ENCODE data around the gene AP4S1.

DNA sequence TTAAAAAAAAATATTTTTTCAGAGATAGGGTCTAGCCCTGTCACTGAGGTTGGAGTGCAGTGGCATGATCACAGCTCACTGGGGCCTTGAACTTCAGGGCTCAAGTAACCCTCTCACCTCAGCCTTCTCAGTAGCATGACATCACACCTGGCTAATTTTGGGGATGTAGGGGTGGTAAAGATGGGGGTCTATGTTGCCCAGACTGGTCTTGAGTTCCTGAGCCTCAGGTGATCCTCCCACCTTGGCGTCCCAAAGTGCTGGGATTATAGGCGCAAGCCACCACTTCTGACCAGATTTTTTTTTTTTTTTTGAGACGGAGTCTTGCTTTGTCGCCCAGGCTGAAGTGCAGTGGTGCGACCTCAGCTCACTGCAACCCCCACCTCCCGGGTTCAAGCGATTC is 101.2 kb downstream of the AP4S1 start:
- TF ChIP-seq, protein P1, sequence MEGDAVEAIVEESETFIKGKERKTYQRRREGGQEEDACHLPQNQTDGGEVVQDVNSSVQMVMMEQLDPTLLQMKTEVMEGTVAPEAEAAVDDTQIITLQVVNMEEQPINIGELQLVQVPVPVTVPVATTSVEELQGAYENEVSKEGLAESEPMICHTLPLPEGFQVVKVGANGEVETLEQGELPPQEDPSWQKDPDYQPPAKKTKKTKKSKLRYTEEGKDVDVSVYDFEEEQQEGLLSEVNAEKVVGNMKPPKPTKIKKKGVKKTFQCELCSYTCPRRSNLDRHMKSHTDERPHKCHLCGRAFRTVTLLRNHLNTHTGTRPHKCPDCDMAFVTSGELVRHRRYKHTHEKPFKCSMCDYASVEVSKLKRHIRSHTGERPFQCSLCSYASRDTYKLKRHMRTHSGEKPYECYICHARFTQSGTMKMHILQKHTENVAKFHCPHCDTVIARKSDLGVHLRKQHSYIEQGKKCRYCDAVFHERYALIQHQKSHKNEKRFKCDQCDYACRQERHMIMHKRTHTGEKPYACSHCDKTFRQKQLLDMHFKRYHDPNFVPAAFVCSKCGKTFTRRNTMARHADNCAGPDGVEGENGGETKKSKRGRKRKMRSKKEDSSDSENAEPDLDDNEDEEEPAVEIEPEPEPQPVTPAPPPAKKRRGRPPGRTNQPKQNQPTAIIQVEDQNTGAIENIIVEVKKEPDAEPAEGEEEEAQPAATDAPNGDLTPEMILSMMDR (IDR thresholded peaks at IDR 0.05) = no peak
- no peak for TF ChIP-seq POLR2A (IDR thresholded peaks at IDR 0.05)
